ENCODE data around the gene PDE4B. TPM values are rescaled to one million over a fixed set of nuclear protein-coding genes. Genes with fewer than 3 reads are reported as not detected.

The PDE4B gene
- total and polyA plus RNA-seq, 2 of the 13 experiments (the other 11 are each of a cell fraction or from before 2014, with no cell fraction given), result not detected

DNA sequence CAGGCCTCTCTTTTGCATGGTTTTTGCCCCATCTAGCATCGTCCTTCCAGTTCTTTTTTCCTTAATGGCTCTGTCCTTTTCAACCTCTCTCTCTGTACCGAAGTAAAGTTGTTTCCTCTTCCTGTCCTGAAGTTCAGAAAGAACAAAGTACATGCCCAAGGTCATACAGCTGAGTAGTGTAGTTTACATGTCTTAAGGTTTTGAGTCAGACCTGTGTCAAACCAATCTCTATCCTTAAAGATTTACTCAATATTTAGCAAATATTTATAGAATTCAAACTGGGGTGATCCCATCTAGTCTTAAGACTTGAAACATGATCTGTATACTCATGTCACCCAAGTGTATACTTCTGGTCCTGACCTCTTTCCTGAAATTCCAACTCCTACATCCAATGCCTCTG is 622.6 kb downstream of the PDE4B start:
- DNase-seq (ENCODE audit: low spot score), result no peak
- Histone ChIP-seq H3K4me3 (replicated peaks in 1 of 3; ENCODE audit: insufficient read depth in 1 of 3, low read depth in 2 of 3, low read length in 3 of 3) (no peak overlapping the region), H3K9me3 (ENCODE audit: low read length) (peaks cover 31% of the 10 kb centered on the region), H3K4me1 (ENCODE audit: insufficient read depth, low read length) (no peaks in the 10 kb centered on the region), H4K20me1 (ENCODE audit: insufficient read depth, low read length) (no peaks in the 10 kb centered on the region), H3K36me3 (replicated peaks in 1 of 2; ENCODE audit: control insufficient read depth in 1 of 2, insufficient read depth in 2 of 2, low read length in 2 of 2) (no peaks in the 10 kb centered on the region), H3K79me2 (ENCODE audit: insufficient read depth, low read length) (no peaks in the 10 kb centered on the region), H3K27ac (ENCODE audit: extremely low read length, insufficient read depth, low read length) (no peak overlapping the region), H2AFZ (ENCODE audit: low read length) (no peak overlapping the region), H3K27me3 (ENCODE audit: control insufficient read depth in 1 of 2, insufficient read depth in 2 of 2, low read length in 2 of 2) (no peaks in the 10 kb centered on the region), H3K9ac (ENCODE audit: insufficient read depth, low read depth, low read length) (no peak overlapping the region), H3K4me2 (ENCODE audit: low read depth, low read length) (no peak overlapping the region)
- CTCF ChIA-PET (ENCODE audit: low intra/inter-chr PET ratio, low total read pairs), result no interaction called here
- FAIRE-seq, result no peak
- no peak for ATAC-seq
- WGBS (ENCODE audit: low lambda C conversion rate), result 4% methylated on average over 2 of the region's 2 CpGs
- BruUV-seq (replicated peaks), result no TSS peak
- intact Hi-C loops (cut with micrococcal nuclease; ENCODE audit: unreplicated experiment), result no loop called here
- in situ Hi-C loops (cut with HindIII; ENCODE audit: extremely low pct_ligation_motif_present, low pct_unique_long_range_greater_than_20kb), result no loop called here
- no peak for TF ChIP-seq E2F2 (CRISPR knock-in tag; IDR thresholded peaks at IDR 0.05; ENCODE audit: borderline replicate concordance)
- TF ChIP-seq RARA (CRISPR knock-in tag; IDR thresholded peaks at IDR 0.05), result no peak
- TF ChIP-seq BATF2 (CRISPR knock-in tag; IDR thresholded peaks at IDR 0.05), result no peak
- no peak for TF ChIP-seq ZNF773 (CRISPR knock-in tag; IDR thresholded peaks at IDR 0.05; ENCODE audit: borderline replicate concordance)
- TF ChIP-seq U2AF2 (IDR thresholded peaks at IDR 0.05; ENCODE audit: low read depth, low read length), result no peak
- no peak for TF ChIP-seq MZF1 (CRISPR knock-in tag; IDR thresholded peaks at IDR 0.05; ENCODE audit: borderline replicate concordance)
- TF ChIP-seq PCBP2 (optimal IDR thresholded peaks at IDR 0.05; ENCODE audit: low read depth, low read length, poor library complexity, severe bottlenecking), result no peak
- TF ChIP-seq CBX5 (CRISPR knock-in tag; IDR thresholded peaks at IDR 0.05; ENCODE audit: borderline replicate concordance), result no peak
- TF ChIP-seq, protein P1, sequence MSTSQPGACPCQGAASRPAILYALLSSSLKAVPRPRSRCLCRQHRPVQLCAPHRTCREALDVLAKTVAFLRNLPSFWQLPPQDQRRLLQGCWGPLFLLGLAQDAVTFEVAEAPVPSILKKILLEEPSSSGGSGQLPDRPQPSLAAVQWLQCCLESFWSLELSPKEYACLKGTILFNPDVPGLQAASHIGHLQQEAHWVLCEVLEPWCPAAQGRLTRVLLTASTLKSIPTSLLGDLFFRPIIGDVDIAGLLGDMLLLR (CRISPR knock-in tag; IDR thresholded peaks at IDR 0.05), result no peak
- TF ChIP-seq RFXANK (CRISPR knock-in tag; IDR thresholded peaks at IDR 0.05), result no peak
- no peak for TF ChIP-seq SRSF1 (optimal IDR thresholded peaks at IDR 0.05; ENCODE audit: low read depth, low read length)
- no peak for TF ChIP-seq DR1 (CRISPR knock-in tag; IDR thresholded peaks at IDR 0.05)
- TF ChIP-seq, protein P2, sequence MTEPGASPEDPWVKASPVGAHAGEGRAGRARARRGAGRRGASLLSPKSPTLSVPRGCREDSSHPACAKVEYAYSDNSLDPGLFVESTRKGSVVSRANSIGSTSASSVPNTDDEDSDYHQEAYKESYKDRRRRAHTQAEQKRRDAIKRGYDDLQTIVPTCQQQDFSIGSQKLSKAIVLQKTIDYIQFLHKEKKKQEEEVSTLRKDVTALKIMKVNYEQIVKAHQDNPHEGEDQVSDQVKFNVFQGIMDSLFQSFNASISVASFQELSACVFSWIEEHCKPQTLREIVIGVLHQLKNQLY (CRISPR knock-in tag; IDR thresholded peaks at IDR 0.05), result no peak
- no peak for TF ChIP-seq U2AF1 (optimal IDR thresholded peaks at IDR 0.05; ENCODE audit: low read depth, low read length)
- no peak for TF ChIP-seq HNRNPL (IDR thresholded peaks at IDR 0.05; ENCODE audit: low read depth, low read length)
- no peak for TF ChIP-seq TFAP4 (IDR thresholded peaks at IDR 0.05; ENCODE audit: borderline replicate concordance, low read depth)
- no peak for TF ChIP-seq JUNB (CRISPR knock-in tag; IDR thresholded peaks at IDR 0.05; ENCODE audit: borderline replicate concordance)
- no peak for TF ChIP-seq HOXA5 (CRISPR knock-in tag; IDR thresholded peaks at IDR 0.05)
- no peak for TF ChIP-seq ZFP37 (CRISPR knock-in tag; IDR thresholded peaks at IDR 0.05; ENCODE audit: borderline replicate concordance)
- POLR2A ChIA-PET, result no interaction called here

Measured in HepG2 (cell line).